DMS53 treated with DMSO at 0.1 percent for 48 hours (cell line): Measurements from ENCODE around the gene ARHGEF16.

Experiments used
- DNase-seq: peaks from one replicate; lab custom pipeline; 2025; ENCODE audit not compliant: unreplicated experiment; lab: John Stamatoyannopoulos, UW

The ARHGEF16 gene

GRCh38 chr1:3436451-3436850, 18.0 kb upstream of the ARHGEF16 start:
- no peak for DNase-seq

GRCh38 chr1:3436901-3437300, 17.6 kb upstream of the ARHGEF16 start:
- DNase-seq: no peak

- DNase-seq: no peak
Measured at GRCh38 chr1:3438661-3439180, 15.7 kb upstream of the ARHGEF16 start.

- DNase-seq: no peak
Measured at GRCh38 chr1:3439346-3440299, 14.8 kb upstream of the ARHGEF16 start.

- DNase-seq: no peak
Measured at GRCh38 chr1:3440300-3440681, 14.2 kb upstream of the ARHGEF16 start.

GRCh38 chr1:3440711-3441409, 13.6 kb upstream of the ARHGEF16 start:
- no peak for DNase-seq

- no peak for DNase-seq
Measured at GRCh38 chr1:3441410-3441847, 13.0 kb upstream of the ARHGEF16 start.

GRCh38 chr1:3441880-3442279, 12.6 kb upstream of the ARHGEF16 start:
- DNase-seq: no peak

GRCh38 chr1:3442331-3442730, 12.1 kb upstream of the ARHGEF16 start:
- no peak for DNase-seq

- DNase-seq: no peak
Measured at GRCh38 chr1:3442901-3443300, 11.6 kb upstream of the ARHGEF16 start.

GRCh38 chr1:3443807-3444206, 10.7 kb upstream of the ARHGEF16 start:
- DNase-seq: no peak

GRCh38 chr1:3444298-3444697, 10.2 kb upstream of the ARHGEF16 start:
- DNase-seq: no peak

GRCh38 chr1:3444736-3445135, 9.7 kb upstream of the ARHGEF16 start:
- no peak for DNase-seq

GRCh38 chr1:3450202-3450863, 4.1 kb upstream of the ARHGEF16 start:
- no peak for DNase-seq

GRCh38 chr1:3450983-3451382, 3.5 kb upstream of the ARHGEF16 start:
- DNase-seq: no peak

- no peak for DNase-seq
Measured at GRCh38 chr1:3451994-3452865, 2.2 kb upstream of the ARHGEF16 start.

- no peak for DNase-seq
Measured at GRCh38 chr1:3452866-3453175, 1.6 kb upstream of the ARHGEF16 start.

- peak; percentile 44 for DNase-seq
Measured at GRCh38 chr1:3453203-3453761, 1.2 kb upstream of the ARHGEF16 start.

- DNase-seq: no peak
Measured at GRCh38 chr1:3454811-3455618, 550 bp downstream of the ARHGEF16 start.
